GM18499 (cell line): ENCODE measurements around the gene TMEM184B.
"Not testable (repeated sequence)": the region's sequence is repeated elsewhere in the genome, so short reads cannot be mapped to it uniquely, and the experiment has no call there.

Experiments used
- ATAC-seq: cut with Tn5 transposase; IDR thresholded peaks from one replicate; pipeline ENCODE4 v1.9.1; 2021; ENCODE audit warnings: moderate number of reproducible peaks; ENCODE audit not compliant: insufficient read depth, unreplicated experiment

TMEM184B gene

DNA sequence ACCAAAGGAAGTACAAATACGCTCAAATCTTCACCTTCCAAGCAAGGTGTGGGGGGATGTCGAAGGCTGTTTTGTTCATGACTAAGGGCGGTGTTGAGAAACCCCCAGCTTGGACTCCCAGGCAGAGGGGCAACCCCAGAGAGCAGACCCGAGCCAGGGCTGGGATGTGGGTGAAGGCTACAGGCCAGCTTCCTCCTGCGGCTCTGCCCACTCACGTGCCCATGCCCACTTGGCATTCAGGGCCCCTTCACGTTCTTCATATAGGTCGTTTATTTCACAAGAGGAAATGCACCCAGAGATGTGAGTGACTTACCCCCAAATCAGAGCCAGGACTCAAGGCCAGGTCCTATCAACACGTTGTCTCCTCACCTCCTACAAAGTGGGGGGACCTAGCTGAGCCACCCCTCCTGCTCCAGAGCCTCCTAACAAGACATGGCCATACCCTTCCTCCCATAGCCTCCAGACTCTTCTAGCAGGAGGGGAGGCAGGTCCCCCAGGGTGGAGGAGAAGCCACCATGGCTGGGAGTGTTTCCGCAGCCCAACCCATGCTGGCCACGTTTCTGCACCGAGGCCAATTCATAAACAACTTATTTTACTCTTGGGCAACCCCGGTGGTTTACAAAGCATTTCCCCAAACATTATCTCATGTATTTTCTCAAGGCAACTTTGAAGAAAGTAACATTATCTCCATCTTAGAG lies 22.0 kb downstream of the TMEM184B start:
- no peak for ATAC-seq

DNA sequence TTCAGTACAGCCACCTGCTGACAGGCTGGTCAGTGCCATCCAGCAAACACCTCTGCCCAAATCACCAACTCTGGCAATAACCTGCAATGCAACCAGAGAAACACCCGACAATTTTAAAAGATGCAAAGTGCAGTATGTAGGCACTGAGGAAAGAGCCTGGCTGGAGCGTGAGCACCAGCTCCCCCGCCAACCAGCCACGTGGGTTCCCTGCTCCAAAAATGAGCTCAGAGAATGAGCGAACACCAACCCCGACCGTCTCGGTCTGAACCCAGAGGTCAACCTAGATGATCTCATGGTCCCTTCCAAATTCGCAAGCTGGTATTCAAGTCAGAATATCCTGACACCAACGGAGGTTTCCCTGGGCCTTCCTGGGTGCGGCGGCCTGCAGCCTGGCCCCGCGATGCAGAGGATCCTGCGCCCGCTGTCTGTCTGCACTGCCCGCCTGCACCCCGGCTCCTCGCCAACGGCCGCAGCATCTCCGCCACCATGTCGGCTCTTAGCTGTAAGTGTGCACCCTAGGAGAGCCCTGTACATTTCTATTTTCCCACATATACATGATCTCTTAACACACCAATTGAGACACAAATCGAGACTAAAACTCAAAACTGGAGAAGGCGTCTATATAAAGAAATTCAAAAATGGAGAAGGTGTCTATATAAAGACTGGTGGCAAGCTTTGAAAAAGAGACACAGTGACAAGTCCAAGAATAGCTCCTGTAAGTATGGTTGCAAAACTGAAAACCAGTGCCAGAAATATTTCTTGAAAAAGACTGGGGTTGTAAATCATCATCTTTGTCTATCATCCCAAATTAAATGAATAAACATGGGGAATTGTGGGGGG lies 22.8 kb downstream of the TMEM184B start:
- ATAC-seq = no peak

DNA sequence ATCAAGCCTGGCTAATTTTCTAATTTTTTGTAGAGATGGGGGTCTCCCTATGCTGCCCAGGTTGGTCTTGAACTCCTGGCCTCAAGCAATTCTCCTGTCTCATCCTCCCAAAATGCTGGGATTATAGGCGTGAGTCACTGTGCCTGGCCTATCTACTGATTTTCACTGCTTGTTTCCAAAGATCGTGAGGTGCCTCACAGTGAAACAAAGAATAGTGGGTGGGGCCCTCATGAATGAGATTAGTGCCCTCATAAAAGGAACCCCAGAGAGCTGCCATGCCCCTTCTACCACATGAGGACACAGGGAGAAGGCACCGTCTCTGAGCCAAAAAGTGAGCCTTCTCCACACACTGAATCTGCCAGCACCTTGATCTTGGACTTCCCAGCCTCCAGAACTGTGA lies 23.5 kb downstream of the TMEM184B start:
- no peak for ATAC-seq

DNA sequence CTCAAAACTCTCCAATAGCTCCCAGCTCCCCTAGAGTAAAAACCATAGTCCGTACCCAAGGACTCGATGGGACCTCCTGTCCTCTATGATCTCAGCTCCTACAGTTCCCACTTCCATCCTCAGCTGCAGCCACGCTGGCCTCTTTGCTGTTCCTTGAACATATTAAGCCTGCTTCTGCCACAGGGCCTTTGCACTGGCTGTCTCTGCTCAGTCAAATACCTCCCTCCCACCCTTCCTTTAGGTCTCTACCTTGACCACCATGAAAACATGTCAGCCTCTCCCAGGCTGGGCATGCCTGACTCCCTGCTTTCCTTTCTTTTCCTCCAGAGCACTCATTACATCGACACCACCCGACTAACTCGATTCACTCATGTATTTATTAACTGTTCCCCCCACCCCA lies 24.5 kb downstream of the TMEM184B start:
- ATAC-seq = no peak

DNA sequence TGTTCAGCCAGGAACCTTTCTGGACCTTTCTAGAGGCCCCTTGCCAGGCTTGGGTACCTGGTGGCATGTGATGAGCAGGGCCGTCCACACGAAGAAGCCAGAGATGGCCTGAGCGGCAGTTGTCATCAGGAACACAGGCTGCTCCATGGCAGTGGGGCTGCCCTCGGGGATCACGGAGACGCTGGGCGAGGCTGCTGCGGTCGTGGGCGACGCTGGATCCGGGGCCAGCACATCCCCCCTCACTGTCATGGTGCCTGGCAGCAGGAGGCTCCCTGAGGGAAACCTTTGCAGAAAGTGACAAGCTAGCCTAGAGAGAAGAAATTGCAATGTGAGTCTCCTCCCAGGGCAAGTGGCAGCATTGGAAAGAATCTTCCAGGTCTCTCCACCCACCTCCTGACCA lies 25.1 kb downstream of the TMEM184B start:
- no peak for ATAC-seq

DNA sequence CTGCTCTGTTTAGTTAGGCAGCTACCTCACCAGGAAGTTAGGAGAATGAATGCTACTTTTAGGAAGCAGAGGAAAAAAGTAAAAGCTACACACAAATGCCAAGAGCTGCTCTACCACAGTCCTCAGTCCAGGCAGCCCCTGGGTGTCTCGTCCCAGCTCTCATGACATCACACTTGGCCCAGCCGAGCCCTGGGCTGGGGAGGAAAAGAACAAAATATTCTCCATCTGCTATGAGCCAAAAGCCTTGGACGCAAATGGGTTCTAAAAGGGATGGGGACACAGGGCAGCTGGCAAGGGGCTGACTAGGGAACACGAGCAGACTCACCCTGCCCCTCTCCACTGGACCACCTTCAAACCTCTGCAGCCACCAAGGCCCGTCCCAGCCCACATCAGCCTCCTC lies 26.1 kb downstream of the TMEM184B start:
- ATAC-seq = no peak

DNA sequence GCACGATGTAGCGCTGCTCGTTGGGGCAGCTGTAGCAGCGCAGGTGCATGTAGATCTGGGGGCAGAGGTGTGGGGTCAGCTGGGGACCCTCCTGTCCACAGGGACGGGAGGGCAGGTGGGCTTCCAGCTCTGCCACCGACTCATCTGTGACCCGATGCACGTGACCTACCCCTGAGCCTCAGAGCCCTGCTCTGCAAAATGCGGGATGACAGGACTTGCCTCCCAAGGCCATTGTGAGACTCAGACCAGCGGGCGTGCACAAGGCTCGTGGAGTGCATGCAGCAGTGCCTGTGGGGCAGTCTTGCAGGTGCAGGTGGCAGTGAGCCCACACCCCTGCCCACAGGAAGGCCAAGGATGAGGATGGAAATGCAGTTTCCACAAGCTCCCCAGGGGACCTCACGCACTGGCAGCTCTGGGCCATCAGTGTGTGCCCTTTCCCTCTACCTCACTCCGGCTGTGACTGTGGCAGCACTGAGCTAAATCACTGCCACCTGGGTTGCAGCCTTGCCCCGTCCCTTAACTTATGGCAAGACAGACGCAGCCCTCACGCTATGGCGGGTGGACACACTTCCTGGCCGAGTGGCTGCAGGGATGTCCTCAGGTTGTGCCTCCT lies 26.7 kb downstream of the TMEM184B start:
- ATAC-seq = no peak

DNA sequence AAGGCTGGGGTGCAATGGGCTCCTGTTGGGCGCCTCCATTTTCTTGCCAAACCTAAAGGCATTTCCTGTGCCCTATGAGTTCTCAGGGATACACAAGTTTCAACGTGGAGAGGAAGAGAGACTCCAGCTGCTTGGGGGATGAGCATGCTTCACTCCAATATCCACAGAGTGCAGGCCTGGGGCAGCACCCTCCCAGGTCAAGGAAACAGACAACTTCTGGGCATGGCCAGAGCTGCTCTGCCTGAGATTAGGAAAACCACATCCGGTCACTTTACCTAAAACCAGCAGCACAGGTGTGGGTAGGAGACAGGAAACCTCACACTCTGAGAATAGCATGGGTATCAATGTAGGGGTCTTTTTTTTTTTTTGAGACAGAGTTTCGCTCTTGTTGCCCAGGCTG lies 28.7 kb downstream of the TMEM184B start:
- no peak for ATAC-seq

DNA sequence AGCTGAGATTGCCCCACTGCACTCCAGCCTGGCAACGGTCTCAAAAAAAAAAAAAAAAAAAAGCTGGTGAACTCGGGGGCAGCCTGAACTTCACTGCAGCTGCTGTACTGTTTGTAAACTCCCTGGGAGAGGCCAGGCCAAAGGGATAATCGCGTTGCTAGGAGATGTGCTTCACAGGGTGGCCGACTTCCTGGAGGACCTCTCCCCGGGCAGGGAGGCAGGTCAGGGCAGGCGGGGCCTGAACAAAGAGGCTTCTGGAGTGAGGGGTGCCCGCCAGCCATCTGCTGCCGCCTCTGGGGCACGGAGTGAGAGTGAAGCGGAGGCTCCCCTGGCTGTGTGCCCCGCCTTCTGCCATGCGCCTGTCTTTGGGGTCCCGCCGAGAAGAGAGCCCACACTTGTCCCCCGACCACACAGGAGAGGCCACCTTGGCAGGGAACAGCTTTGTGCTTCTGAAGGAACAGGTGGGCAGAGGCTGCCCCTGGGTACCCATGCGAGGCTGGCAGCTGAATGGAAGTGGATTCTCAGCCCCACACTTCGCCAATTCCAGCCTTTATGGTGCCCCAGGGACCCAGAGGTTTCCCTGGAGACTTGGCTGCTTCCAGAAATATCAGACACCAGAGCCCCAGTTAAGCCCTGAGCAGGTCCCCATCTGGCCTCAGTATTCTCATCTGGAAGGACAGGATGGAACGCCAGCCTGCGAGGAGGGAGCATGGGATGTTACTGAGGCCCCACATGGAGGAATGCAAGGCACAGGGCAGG lies 29.6 kb downstream of the TMEM184B start:
- no peak for ATAC-seq

DNA sequence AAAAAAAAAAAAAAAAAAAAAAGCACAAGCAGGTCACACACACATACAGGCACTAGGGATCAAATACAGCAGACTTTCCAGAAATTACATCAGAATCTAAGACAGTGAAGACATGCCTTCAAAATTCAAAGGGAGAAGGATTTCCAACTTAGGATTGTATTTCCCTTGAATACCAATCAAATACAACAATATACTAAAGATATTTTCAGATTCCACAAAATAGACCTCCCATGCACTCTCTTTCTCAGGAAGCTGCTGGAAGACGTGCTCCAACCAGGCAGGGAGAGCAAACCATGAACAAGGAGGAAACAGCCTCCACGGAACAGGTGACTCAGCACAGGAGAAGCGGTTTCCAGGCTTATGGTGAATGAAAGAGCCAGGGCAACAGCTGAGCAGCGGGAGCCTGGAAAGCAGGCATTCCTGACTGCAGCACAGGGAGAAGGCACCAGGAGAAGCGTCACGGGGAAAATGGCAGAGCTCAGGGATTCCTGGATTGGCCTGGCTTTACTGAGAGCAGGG lies 32.0 kb downstream of the TMEM184B start:
- ATAC-seq = no peak

DNA sequence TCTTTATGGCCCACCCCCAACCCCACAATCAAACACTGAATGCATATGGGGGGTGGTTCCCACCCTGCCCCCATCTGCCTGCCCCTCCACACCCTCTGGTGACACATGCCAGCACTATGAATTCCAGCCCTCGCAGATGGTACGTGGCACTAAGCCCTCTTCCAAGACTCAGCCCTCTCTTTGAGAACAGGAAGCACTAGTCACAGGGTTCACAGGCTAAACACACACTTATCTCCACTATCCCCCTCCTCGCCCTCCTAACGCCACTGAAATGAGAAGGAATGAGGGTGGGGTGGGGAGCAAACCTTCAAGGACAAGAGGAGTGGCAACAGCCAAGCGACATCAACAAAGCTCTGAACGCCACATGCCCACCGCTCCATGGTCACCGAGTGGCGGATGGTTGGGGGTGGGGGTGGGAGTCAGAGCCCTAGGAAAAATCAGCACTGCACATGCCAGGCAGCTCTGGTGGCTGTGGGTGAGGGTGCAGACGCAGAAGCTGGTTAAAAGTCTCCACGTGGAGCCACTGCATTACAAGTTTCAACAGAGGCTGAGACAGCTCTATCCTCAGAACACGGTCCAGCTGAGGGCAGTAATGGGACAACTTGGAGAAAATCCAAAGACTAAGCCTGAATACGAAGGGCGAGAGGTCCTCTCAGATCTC lies 33.6 kb downstream of the TMEM184B start:
- no peak for ATAC-seq

DNA sequence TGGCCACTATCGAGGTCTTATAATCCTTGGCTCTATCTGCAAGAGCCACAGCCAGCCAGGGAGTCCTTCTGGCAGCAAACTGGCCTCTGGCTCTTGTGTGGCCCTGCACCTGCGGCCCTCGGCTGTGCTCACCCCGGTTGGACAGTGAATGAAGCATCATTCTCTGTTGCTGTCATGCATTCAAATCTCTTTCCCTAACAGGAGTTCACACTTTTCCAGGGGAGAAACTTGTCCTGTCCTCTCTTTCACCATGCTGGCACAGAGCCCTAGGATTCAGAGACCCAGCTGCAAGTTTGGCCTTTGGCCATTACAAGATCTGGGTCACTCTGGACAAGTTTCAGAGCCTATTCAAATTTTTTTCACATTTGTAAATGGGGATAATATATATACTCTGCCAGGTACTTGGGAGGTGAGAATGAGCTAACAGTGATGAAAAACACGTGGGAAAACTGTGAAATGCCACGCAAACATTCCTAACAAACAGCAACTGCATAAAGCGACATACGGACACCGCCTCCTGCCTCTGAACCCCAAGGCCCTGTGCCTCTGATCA lies 34.2 kb downstream of the TMEM184B start:
- ATAC-seq = no peak

DNA sequence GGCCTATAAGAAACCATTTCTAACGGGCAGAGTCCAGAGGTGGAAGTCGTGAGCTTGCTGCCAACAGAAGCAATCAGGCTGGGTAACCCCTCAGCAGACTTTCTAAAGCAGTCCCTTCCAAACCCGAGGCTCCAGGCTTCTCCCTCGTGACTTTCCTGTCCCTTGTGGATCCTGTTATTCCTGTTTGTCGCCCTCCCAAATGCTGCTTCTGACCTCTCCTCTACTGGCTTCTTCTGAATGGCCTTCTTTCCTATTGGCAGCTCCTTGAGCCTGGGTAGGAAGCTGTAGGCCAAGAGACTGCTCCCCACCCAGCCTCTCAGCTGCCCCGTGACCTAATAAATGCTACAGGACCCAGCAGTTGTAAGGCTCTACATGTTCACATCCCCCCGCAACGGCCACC lies 36.0 kb downstream of the TMEM184B start:
- no peak for ATAC-seq

DNA sequence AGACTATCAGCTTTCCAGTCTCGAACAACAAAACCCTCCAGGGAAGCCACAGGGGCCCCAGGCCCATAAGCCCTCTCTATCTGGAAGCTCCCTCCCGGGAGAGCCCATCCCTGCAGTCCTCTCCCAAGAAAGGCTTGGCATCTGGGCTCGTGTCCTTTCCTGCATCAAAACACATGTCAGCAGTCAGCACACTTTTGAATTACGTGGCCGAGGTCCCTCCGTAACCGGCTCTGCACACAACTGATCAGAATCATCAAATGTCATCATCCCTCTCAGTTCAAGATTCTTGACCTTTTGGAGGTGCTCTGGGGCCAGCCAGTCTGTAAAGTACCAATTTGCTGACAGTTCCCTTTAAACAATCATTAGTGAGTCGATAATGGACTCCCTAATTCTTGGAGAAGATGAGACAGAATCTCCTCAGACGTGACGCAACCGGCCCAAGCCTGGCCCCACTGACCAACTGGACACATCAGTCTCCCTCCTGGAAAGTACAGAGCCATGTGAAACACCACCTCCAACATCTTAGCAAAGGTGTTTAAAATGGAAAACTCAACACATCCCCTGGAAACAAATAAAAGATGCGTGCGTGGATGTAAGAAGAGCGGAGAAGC lies 37.5 kb downstream of the TMEM184B start:
- ATAC-seq = no peak

DNA sequence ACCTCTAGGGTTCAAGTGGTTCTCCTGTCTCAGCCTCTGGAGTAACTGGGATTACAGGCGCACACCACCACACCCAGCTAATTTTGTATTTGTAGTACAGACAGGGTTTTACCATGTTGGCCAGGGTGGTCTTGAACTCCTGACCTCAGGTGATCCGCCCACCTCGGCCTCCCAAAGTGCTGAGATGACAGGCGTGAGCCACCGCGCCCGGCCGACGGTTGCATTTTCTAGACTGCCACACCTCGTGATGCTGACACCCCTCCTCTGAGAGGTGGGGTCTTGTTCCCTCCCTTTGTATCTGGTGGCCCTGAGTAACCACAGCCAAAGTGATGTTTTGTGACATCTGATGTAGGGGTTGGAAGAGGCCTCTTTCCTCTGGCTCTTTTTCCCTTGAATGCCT lies 39.0 kb downstream of the TMEM184B start:
- ATAC-seq = not testable (repeated sequence)

DNA sequence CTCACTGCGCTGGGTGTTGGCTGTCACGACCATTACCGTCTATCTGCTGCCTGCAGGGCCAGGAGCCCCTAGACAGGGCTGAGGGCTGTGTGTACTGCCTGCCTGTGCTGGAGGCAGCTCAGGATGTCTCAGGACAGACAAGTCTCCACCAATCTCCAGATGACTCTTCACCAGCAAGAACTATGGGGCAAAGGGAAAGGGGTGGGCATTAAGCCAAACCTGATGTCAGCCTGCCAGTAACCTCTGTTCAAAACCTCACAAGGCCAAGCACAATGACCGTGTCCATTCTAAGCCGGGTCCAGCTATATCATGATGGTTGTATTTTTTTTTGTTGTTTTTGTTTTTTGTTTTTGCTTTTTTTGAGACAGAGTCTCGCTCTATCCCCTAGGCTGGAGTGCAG lies 39.4 kb downstream of the TMEM184B start:
- no peak for ATAC-seq

DNA sequence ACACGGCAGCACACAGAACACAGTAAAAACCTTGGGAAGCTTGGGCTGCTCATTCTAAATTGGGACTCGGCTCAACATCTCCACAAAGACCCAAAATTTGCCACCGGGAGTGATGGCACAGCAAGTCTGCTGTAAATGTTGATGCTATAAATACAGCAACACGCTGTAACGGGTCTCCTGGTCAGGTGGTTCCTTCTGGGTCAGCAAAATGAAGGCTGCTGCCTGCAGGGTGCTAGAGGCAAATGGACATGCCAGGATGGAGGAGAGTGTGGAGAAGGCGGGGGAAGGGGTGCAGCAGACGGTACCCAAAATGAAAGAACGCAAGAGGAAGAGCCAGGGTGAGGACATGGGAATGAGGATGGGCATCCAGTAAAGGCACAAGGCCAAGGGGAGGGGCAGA lies 40.6 kb downstream of the TMEM184B start:
- ATAC-seq = no peak

DNA sequence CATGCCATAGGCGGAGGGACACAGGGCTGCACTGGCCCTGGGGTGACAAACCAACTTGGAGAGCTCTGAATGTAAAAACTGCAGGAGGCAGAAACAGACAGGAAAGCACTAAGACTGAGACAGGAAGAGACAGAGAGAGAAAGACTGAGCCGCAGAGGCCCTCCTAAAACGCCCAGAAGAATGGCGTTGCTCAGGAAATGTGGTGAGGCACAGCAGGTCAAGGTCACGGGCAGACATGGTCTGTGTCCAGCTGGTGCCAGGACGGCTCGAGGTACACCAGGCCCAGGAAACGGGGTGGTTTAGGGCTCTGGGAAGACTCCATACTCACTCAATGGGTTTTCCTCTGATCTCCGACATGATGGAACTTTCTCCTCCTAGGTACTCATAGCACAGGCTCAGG lies 41.9 kb downstream of the TMEM184B start:
- no peak for ATAC-seq

DNA sequence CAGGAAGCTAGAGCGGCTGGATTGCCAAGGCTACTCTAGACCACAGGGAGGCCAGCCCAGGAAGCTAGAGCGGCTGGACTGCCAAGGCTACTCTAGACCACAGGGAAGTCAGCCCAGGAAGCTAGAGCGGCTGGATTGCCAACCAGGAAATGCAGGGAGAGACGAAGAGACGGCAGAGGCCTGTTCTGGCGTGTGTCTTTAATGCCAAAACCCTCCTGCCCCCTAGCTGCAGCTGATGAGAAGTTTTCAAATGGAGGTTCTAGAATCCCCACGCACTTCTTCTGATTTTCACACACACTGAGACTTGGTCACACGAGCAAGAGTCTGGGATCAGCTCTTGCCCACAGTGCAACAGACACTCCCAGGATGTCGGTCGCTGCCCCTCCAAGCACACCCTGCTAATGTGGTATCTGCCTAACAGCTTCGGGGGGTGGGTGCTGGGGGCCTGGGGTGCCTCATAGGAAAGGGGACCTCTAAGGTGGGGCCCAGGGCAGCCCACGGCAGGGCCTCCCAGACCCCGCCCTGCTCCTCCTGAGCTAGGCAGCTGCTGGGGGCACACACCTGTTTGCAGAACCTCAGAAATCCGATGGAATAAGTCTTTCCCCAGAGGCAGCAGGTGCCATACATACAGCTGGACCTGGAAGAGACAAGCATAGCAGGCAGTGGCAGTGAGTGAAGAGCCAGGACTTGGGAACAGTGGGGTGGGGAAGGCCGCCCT lies 42.5 kb downstream of the TMEM184B start:
- no peak for ATAC-seq
